Measurements from ENCODE around the gene TSTD1. TPM values are rescaled to one million over a fixed set of nuclear protein-coding genes. Genes with fewer than 3 reads are reported as not detected.
A peak's percentile ranks its signal among the peaks of the same experiment; 100 is the strongest.

Gene TSTD1
- total RNA-seq, 1 experiment from 2014 or later: 116 TPM

GRCh38 chr1:161052899-161053298 is 14.1 kb upstream of the TSTD1 start:
- POLR2A ChIA-PET: no interaction called here
- Histone ChIP-seq H3K4me2 (ENCODE audit: low read length) (0 out of 2 replicates have a peak overlapping the region, but pooled peaks have one; percentile 7), H3K4me1 (ENCODE audit: control insufficient read depth in 1 of 2, insufficient read depth in 2 of 2, low read length in 2 of 2) (peaks cover 0 to 9% of the 10 kb centered on the region in 2 experiments; a peak in 2 of 4 replicates), H3K79me2 (ENCODE audit: insufficient read depth, low read length) (no peaks in the 10 kb centered on the region), H3K9ac (ENCODE audit: low read length) (no peak overlapping the region), H3K4me3 (replicated peaks in 1 of 2; ENCODE audit: low read depth in 1 of 2, low read length in 2 of 2) (no peak overlapping the region), H3K27ac (ENCODE audit: low read depth, low read length) (no peak overlapping the region), H3K9me3 (ENCODE audit: control insufficient read depth in 1 of 2, insufficient read depth in 1 of 2, low read depth in 1 of 2, low read length in 2 of 2) (no peaks in the 10 kb centered on the region), H4K20me1 (ENCODE audit: insufficient read depth) (no peaks in the 10 kb centered on the region), H3K27me3 (ENCODE audit: insufficient read depth, low read length) (no peaks in the 10 kb centered on the region), H3K9me2 (ENCODE audit: insufficient read depth) (no peaks in the 10 kb centered on the region), H2AFZ (ENCODE audit: low read depth, low read length, poor library complexity, severe bottlenecking) (no peak overlapping the region), H3K36me3 (ENCODE audit: control insufficient read depth in 1 of 2, insufficient read depth in 2 of 2, low read length in 2 of 2) (no peaks in the 10 kb centered on the region)
- no TSS peak for BruUV-seq (replicated peaks)
- TF ChIP-seq EZH2phosphoT487 (IDR thresholded peaks at IDR 0.05; ENCODE audit: borderline replicate concordance) (no peak), CEBPB (IDR thresholded peaks at IDR 0.05; ENCODE audit: low read depth) (no peak), ATF3 (IDR thresholded peaks at IDR 0.05) (no peak), ZFX (IDR thresholded peaks at IDR 0.05) (no peak), SRF (IDR thresholded peaks at IDR 0.05; ENCODE audit: low read depth) (no peak), CBX3 (IDR thresholded peaks at IDR 0.05; ENCODE audit: low read depth) (no peak), SP1 (IDR thresholded peaks at IDR 0.05; ENCODE audit: low read depth) (no peak)
- TF ChIP-seq, protein P1, sequence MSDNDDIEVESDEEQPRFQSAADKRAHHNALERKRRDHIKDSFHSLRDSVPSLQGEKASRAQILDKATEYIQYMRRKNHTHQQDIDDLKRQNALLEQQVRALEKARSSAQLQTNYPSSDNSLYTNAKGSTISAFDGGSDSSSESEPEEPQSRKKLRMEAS (IDR thresholded peaks at IDR 0.05): no peak
- ATAC-seq: peak; percentile 29; the same call in 1 of the 2 replicates
- DNase-seq (ENCODE audit: low read depth, low spot score): no peak
- intact Hi-C loops (cut with micrococcal nuclease): no loop called here
- RAD21 ChIA-PET (ENCODE audit: low non-redundant PET in 1 of 2, low total read pairs in 2 of 2, uncharacterized antibody in 2 of 2, unreplicated experiment in 2 of 2): no interaction called here
- CTCF ChIA-PET: no interaction called here

- H3K9ac ChIP-seq (ENCODE audit: low read length): no peak overlapping the region
- DNase-seq (ENCODE audit: low read depth, low spot score) (no peak), ATAC-seq (no peak)
- RAD21 ChIA-PET (ENCODE audit: low non-redundant PET in 1 of 2, low total read pairs in 2 of 2, uncharacterized antibody in 2 of 2, unreplicated experiment in 2 of 2): no interaction called here
- no peaks in the 10 kb centered on the region for H3K36me3 ChIP-seq (ENCODE audit: control insufficient read depth in 1 of 2, insufficient read depth in 2 of 2, low read length in 2 of 2)
- no peaks in the 10 kb centered on the region for H3K9me2 ChIP-seq (ENCODE audit: insufficient read depth)
- H3K27me3 ChIP-seq (ENCODE audit: insufficient read depth, low read length): no peaks in the 10 kb centered on the region
- H3K79me2 ChIP-seq (ENCODE audit: insufficient read depth, low read length): no peaks in the 10 kb centered on the region
- no peaks in the 10 kb centered on the region for H4K20me1 ChIP-seq (ENCODE audit: insufficient read depth)
- peaks cover 0 to 17% of the 10 kb centered on the region in 2 experiments; a peak in 2 of 4 replicates for H3K4me1 ChIP-seq (ENCODE audit: control insufficient read depth in 1 of 2, insufficient read depth in 2 of 2, low read length in 2 of 2)
- no peak overlapping the region for H3K4me2 ChIP-seq (ENCODE audit: low read length)
- intact Hi-C loops (cut with micrococcal nuclease): no loop called here
- POLR2A ChIA-PET: interaction anchor here (0.7 kb wide), 1 partner anchor 270 kb away, joined by 3 read pairs; no protein-coding TSS in a partner anchor
- no peak overlapping the region for H2AFZ ChIP-seq (ENCODE audit: low read depth, low read length, poor library complexity, severe bottlenecking)
- H3K4me3 ChIP-seq (replicated peaks in 1 of 2; ENCODE audit: low read depth in 1 of 2, low read length in 2 of 2): no peak overlapping the region
- peaks cover 0 to 5% of the 10 kb centered on the region in 2 experiments; a peak in 1 of 4 replicates for H3K9me3 ChIP-seq (ENCODE audit: control insufficient read depth in 1 of 2, insufficient read depth in 1 of 2, low read depth in 1 of 2, low read length in 2 of 2)
- H3K27ac ChIP-seq (ENCODE audit: low read depth, low read length): no peak overlapping the region
- no TSS peak for BruUV-seq (replicated peaks)
- CTCF ChIA-PET: no interaction called here
- TF ChIP-seq REST (IDR thresholded peaks at IDR 0.05; ENCODE audit: low read depth) (no peak), CEBPB (IDR thresholded peaks at IDR 0.05; ENCODE audit: low read depth) (no peak), SIN3A (IDR thresholded peaks at IDR 0.05; ENCODE audit: low read depth) (no peak), JUND (IDR thresholded peaks at IDR 0.05) (no peak), ZBTB33 (IDR thresholded peaks at IDR 0.05; ENCODE audit: extremely low read depth, insufficient replicate concordance, low read length) (no peak), TCF7L2 (IDR thresholded peaks at IDR 0.05; ENCODE audit: borderline replicate concordance, extremely low read depth, insufficient read depth, insufficient read length) (no peak), POLR2AphosphoS5 (IDR thresholded peaks at IDR 0.05; ENCODE audit: low read depth, low read length) (no peak), POLR2A (IDR thresholded peaks at IDR 0.05; ENCODE audit: borderline replicate concordance, extremely low read depth, insufficient read depth, insufficient read length) (no peak)
Observed at GRCh38 chr1:161051219-161051618, 12.5 kb upstream of the TSTD1 start.
